Gastroesophageal sphincter (tissue), 4 donors: Measurements from ENCODE around the gene VSTM2B. TPM values are rescaled to one million over a fixed set of nuclear protein-coding genes. Genes with fewer than 3 reads are reported as not detected.

Experiments
- ATAC-seq: fragments of 150-250 bp; one replicate; pipeline ENCODE4 v1.9.1; 2016; ENCODE audit warnings: mild to moderate bottlenecking, moderate library complexity
- H3K27ac ChIP-seq, 4 donors: fragments of 200-600 bp; sonication (generic) in 3 of 4; 1 replicate in 3 of 4; 2 replicates in 1 of 4; pipeline ENCODE4 v1.5.1; 2016 to 2019
- H3K27me3 ChIP-seq: fragments of 200-600 bp; sonication (generic); one replicate; pipeline ENCODE4 v1.5.1; 2019
- H3K36me3 ChIP-seq, 2 donors: fragments of 200-600 bp; sonication (generic); one replicate each; pipeline ENCODE4 v1.5.1; 2019; ENCODE audit warnings: control low read depth in 1 of 2
- H3K4me1 ChIP-seq, 3 donors: fragments of 200-600 bp; sonication (generic); 1 replicate in 2 of 3; 2 replicates in 1 of 3; pipeline ENCODE4 v1.5.1; 2016 to 2019; ENCODE audit warnings: control low read depth in 2 of 3
- H3K4me3 ChIP-seq, 2 donors: fragments of 200-600 bp; sonication (generic); one replicate each; pipeline ENCODE4 v1.5.1; 2019; ENCODE audit warnings: mild to moderate bottlenecking in 1 of 2, moderate library complexity in 1 of 2
- H3K9me3 ChIP-seq, 3 donors: fragments of 200-600 bp; sonication (generic); one replicate each; pipeline ENCODE4 v1.5.1; 2017 to 2019; ENCODE audit warnings: control low read depth in 2 of 3
- EP300 ChIP-seq: sonication (generic); formaldehyde crosslinking; IDR thresholded peaks from one replicate; pipeline ENCODE4 v1.6.1; 2017; ENCODE audit warnings: antibody characterized with exemption, mild to moderate bottlenecking
- POLR2A ChIP-seq, 2 donors: fragments of 450-650 bp; IDR thresholded peaks; one replicate each; pipeline ENCODE4 v1.6.1; 2017; ENCODE audit warnings: antibody characterized with exemption in 2 of 2, mild to moderate bottlenecking in 2 of 2, moderate library complexity in 1 of 2
- POLR2AphosphoS5 ChIP-seq: sonication (generic); formaldehyde crosslinking; IDR thresholded peaks from one replicate; pipeline ENCODE4 v1.6.1; 2017; ENCODE audit warnings: antibody characterized with exemption
- WGBS, 2 donors: methylation state at CpG; one replicate each; pipeline ENCODE4 v1.1.5; 2018; ENCODE audit warnings: low coverage in 1 of 2; 5-methylcytosine and 5-hydroxymethylcytosine counted together
- total RNA-seq, 4 donors: library from RNA; depleted of rRNA; stranded (reverse); fragments of >200 nt; gene quantifications; one replicate each; pipeline ENCODE4 v1.1.0, GENCODE V29; 2016
- TF ChIP-seq, protein P1 (sequence below), 4 experiments: fragments of 200-600 bp in 2 of 4; fragments of 450-650 bp in 2 of 4; sonication (generic) in 1 of 4; IDR thresholded peaks; one replicate each; pipeline ENCODE4 v1.5.1; 2017 to 2019; ENCODE audit warnings: antibody characterized with exemption in 4 of 4, mild to moderate bottlenecking in 2 of 4, moderate library complexity in 2 of 4

Gene VSTM2B
- total RNA-seq, 4 donors from 2014 or later: 0.40 TPM; not detected in 3

DNA sequence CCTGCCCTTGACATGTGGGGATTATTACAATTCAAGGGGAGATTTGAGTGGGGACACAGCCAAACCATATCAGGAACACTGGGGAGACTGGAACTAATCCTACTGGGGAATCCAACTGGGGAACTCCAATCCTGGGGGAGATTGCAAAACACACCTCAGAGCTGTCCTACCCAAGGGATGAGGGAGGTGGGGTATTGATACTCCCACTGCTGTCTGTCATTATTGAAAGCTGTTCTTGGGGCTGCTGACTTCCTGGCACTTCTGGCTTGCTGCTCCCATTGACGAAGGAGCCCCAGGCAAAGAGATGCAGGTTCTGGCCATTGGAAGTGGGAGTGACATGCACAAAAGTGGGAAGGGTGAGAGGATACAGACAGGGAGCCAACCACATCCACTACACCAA lies 55.6 kb downstream of the VSTM2B start:
- Histone ChIP-seq H3K4me1 (no peaks in the 10 kb centered on the region), H3K36me3 (no peaks in the 10 kb centered on the region), H3K27ac (no peak overlapping the region), H3K9me3 (peaks cover 0 to 23% (median 0%) of the 10 kb centered on the region in 3 donors), H3K4me3 (no peak overlapping the region), H3K27me3 (peaks cover 47% of the 10 kb centered on the region)
- 63% methylated on average over 1 of the region's 1 CpG; no CpG with 5 or more reads in 1 of the 2 donors for WGBS, 2 donors
- TF ChIP-seq EP300 (no peak), POLR2A (IDR thresholded peaks at IDR 0.05) (no peak), POLR2AphosphoS5 (no peak)
- TF ChIP-seq, protein P1, sequence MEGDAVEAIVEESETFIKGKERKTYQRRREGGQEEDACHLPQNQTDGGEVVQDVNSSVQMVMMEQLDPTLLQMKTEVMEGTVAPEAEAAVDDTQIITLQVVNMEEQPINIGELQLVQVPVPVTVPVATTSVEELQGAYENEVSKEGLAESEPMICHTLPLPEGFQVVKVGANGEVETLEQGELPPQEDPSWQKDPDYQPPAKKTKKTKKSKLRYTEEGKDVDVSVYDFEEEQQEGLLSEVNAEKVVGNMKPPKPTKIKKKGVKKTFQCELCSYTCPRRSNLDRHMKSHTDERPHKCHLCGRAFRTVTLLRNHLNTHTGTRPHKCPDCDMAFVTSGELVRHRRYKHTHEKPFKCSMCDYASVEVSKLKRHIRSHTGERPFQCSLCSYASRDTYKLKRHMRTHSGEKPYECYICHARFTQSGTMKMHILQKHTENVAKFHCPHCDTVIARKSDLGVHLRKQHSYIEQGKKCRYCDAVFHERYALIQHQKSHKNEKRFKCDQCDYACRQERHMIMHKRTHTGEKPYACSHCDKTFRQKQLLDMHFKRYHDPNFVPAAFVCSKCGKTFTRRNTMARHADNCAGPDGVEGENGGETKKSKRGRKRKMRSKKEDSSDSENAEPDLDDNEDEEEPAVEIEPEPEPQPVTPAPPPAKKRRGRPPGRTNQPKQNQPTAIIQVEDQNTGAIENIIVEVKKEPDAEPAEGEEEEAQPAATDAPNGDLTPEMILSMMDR (IDR thresholded peaks at IDR 0.05): no peak
- no peak for ATAC-seq

DNA sequence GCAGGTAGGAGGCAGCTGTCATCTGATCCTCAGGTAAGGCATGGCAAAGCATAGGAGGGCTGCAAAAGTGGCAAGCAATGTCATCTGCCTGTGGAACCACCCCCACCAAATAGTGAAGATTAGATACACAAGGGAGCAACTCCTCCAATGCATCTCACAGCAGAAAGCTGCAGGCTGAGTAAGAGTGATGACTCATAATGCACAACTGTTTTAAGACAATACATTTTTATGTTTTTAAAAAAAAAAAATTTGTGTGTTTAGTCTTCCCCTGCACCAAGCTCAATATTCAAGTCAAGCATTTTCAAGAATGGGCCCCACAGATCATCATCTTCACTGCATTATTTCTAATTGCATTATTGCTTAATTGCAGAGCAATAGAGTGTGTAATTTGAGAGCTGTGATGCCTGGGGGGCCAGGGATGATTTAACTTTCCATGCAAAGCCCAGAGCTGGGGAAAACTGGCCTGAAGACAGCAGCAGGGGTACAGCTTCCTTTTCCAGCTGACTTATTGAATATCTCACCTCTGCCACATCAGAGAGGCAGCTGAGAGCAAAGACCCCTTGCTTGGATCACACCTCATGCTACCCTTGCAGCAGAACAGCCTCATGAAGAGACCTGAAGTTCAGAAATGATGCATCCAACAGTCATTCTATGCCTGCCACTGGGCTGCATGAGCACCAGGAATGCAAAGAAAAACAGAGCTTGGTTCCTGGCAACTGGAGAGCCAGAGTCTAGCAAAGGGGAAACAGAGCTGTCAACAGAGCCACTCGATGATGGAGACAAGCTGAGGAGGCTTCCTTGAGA lies 57.6 kb downstream of the VSTM2B start:
- Histone ChIP-seq H3K27ac (no peak overlapping the region), H3K4me3 (no peak overlapping the region)
- 67% methylated on average over 1 of the region's 1 CpG; no CpG with 5 or more reads in 1 of the 2 donors for WGBS, 2 donors

DNA sequence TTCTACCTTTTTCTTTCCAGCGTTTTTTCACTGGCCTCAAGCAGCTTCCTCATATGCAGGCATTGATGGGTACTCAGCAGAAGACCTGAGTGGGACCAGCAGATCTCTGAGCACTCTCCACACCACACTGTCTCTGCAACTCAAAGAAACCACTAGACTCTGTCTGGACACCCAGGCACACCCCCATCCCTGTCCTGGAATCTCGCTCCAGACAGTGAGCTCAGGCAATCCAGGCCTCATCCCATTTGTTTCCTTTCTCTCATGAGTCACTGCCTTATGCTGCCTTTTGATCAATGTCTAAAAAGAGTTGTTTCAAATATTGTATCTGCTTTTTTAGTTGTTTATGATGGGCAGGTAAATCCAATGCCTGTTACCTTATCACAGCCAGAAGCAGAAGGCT lies 60.6 kb downstream of the VSTM2B start:
- Histone ChIP-seq H3K9me3 (peaks cover 0 to 15% (median 0%) of the 10 kb centered on the region in 3 donors), H3K27me3 (peaks cover 50% of the 10 kb centered on the region), H3K4me1 (no peaks in the 10 kb centered on the region), H3K4me3 (no peak overlapping the region), H3K27ac (no peak overlapping the region), H3K36me3 (no peaks in the 10 kb centered on the region)
- ATAC-seq: no peak
- WGBS, 2 donors: 50 to 63% methylated on average over 2 of the region's 2 CpGs
- TF ChIP-seq POLR2A (IDR thresholded peaks at IDR 0.05) (no peak), EP300 (no peak), POLR2AphosphoS5 (no peak)
- TF ChIP-seq, protein P1 (IDR thresholded peaks at IDR 0.05): no peak

More for the DNA sequence above, 57.6 kb downstream of the VSTM2B start:
- Histone ChIP-seq H3K4me1 (no peaks in the 10 kb centered on the region), H3K27me3 (peaks cover 44% of the 10 kb centered on the region), H3K36me3 (no peaks in the 10 kb centered on the region), H3K9me3 (peaks cover 0 to 23% (median 0%) of the 10 kb centered on the region in 3 donors)
- ATAC-seq: no peak
- TF ChIP-seq, protein P1 (IDR thresholded peaks at IDR 0.05): no peak
- TF ChIP-seq POLR2AphosphoS5 (no peak), POLR2A (IDR thresholded peaks at IDR 0.05) (no peak)

DNA sequence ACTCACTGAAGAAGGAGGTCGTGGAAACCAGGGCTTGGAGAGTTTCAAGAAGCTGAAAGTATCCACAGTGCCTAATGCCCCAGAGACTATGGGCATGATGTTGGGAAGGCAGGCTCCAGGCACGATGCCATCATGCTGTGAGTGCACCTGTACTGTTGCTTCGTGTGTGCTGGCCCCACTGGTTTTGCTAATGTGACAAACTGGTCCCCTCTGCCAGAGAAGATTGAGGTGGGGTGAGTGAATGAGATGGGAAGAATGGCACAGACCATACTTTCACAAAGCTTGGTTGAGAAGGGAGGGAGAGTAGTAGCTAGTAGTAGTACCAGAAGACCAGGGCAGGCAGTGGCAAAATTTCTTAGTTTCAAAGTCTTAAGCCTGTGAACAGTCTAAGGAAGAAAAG lies 61.3 kb downstream of the VSTM2B start:
- Histone ChIP-seq H3K9me3 (peaks cover 0 to 12% (median 0%) of the 10 kb centered on the region in 3 donors), H3K27ac (no peak overlapping the region), H3K4me3 (no peak overlapping the region), H3K36me3 (no peaks in the 10 kb centered on the region), H3K4me1 (no peaks in the 10 kb centered on the region), H3K27me3 (peaks cover 57% of the 10 kb centered on the region)
- no peak for ATAC-seq
- 67 to 71% methylated on average over 1 to 3 of the region's 3 CpGs for WGBS, 2 donors
- TF ChIP-seq, protein P1 (IDR thresholded peaks at IDR 0.05): no peak
- TF ChIP-seq POLR2AphosphoS5 (no peak), POLR2A (IDR thresholded peaks at IDR 0.05) (no peak), EP300 (no peak)

DNA sequence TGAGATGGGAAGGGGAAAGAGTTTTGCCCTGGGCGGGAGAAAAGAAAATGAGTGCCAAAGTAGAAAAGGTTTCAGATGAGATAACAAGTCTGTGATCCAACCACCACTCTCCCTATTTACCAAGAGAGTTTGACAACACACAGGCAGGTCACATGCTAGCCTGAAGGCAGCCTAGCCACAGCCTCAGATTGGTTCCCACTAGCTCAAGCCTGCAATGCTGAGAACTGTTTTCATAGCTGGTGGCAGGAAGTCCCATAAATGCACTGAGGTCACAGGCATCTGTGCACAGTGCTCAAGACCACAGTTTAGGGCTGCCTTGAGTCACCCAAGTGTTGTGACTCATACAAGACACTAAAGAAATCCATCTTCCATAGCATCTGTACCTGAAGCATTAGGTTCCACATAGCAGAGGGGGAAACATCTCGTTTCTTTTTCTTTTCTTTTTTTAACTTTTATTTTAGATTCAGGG lies 61.8 kb downstream of the VSTM2B start:
- TF ChIP-seq POLR2A (IDR thresholded peaks at IDR 0.05) (no peak), EP300 (no peak), POLR2AphosphoS5 (no peak)
- TF ChIP-seq, protein P1 (IDR thresholded peaks at IDR 0.05): no peak
- ATAC-seq: no peak
- peaks cover 59% of the 10 kb centered on the region for H3K27me3 ChIP-seq
- WGBS, 2 donors: 46 to 69% methylated on average over 2 of the region's 2 CpGs
- no peak overlapping the region for H3K4me3 ChIP-seq
- peaks cover 0 to 12% (median 0%) of the 10 kb centered on the region in 3 donors for H3K9me3 ChIP-seq
- no peaks in the 10 kb centered on the region for H3K4me1 ChIP-seq
- H3K36me3 ChIP-seq: no peaks in the 10 kb centered on the region
- H3K27ac ChIP-seq: no peak overlapping the region
